Measurements from ENCODE around the gene PGBD5.

PGBD5 gene

GRCh38 chr1:230279583-230279945 lies 146.6 kb downstream of the PGBD5 start:
- TF ChIP-seq CTCF (IDR thresholded peaks at IDR 0.05; ENCODE audit: low read length, missing control alignments): no peak
- no peak for DNase-seq (ENCODE audit: low read depth)
- H3K4me3 ChIP-seq (replicated peaks; ENCODE audit: low read depth, low read length): no peak overlapping the region

- no peak for TF ChIP-seq CTCF (IDR thresholded peaks at IDR 0.05; ENCODE audit: low read length, missing control alignments)
- H3K4me3 ChIP-seq (replicated peaks; ENCODE audit: low read depth, low read length): no peak overlapping the region
- no peak for DNase-seq (ENCODE audit: low read depth)
These were observed 147.1 kb downstream of the PGBD5 start for GRCh38 chr1:230278871-230279582.

GRCh38 chr1:230278376-230278775 lies 147.8 kb downstream of the PGBD5 start:
- H3K4me3 ChIP-seq (replicated peaks; ENCODE audit: low read depth, low read length): no peak overlapping the region
- no peak for DNase-seq (ENCODE audit: low read depth)
- TF ChIP-seq CTCF (IDR thresholded peaks at IDR 0.05; ENCODE audit: low read length, missing control alignments): no peak

GRCh38 chr1:230277201-230278025 lies 148.7 kb downstream of the PGBD5 start:
- H3K4me3 ChIP-seq (replicated peaks; ENCODE audit: low read depth, low read length): no peak overlapping the region
- no peak for TF ChIP-seq CTCF (IDR thresholded peaks at IDR 0.05; ENCODE audit: low read length, missing control alignments)
- no peak for DNase-seq (ENCODE audit: low read depth)

GRCh38 chr1:230276401-230276800 lies 149.7 kb downstream of the PGBD5 start:
- no peak for DNase-seq (ENCODE audit: low read depth)
- no peak overlapping the region for H3K4me3 ChIP-seq (replicated peaks; ENCODE audit: low read depth, low read length)
- no peak for TF ChIP-seq CTCF (IDR thresholded peaks at IDR 0.05; ENCODE audit: low read length, missing control alignments)

GRCh38 chr1:230274254-230274653 lies 151.9 kb downstream of the PGBD5 start:
- no peak for TF ChIP-seq CTCF (IDR thresholded peaks at IDR 0.05; ENCODE audit: low read length, missing control alignments)
- no peak overlapping the region for H3K4me3 ChIP-seq (replicated peaks; ENCODE audit: low read depth, low read length)
- DNase-seq (ENCODE audit: low read depth): no peak

All from fibroblast of pulmonary artery (primary cell).